Sigmoid colon (tissue), 7 donors: ENCODE measurements around the gene WNT2B. TPM values are rescaled to one million over a fixed set of nuclear protein-coding genes. Genes with fewer than 3 reads are reported as not detected.

Experiments used
- DNase-seq: peaks from one replicate; pipeline ENCODE4 v3.0.0-alpha.2; 2019
- H3K27ac ChIP-seq, 4 donors: fragments of 200-600 bp; sonication (generic); one replicate each; pipeline ENCODE4 v1.5.1; 2016 to 2019; ENCODE audit warnings: mild to moderate bottlenecking in 1 of 4
- H3K27me3 ChIP-seq, 3 donors: fragments of 200-600 bp; sonication (generic); one replicate each; pipeline ENCODE4 v1.5.1; 2019; ENCODE audit warnings: mild to moderate bottlenecking in 1 of 3
- H3K36me3 ChIP-seq, 4 donors: fragments of 200-600 bp; sonication (generic); one replicate each; pipeline ENCODE4 v1.5.1; 2016 to 2019
- H3K4me1 ChIP-seq, 4 donors: fragments of 200-600 bp; sonication (generic); one replicate each; pipeline ENCODE4 v1.5.1; 2017 to 2019
- H3K4me3 ChIP-seq, 4 donors: fragments of 200-600 bp; sonication (generic); one replicate each; pipeline ENCODE4 v1.5.1; 2017 to 2019; ENCODE audit warnings: mild to moderate bottlenecking in 2 of 4, moderate library complexity in 1 of 4
- H3K9me3 ChIP-seq, 4 donors: fragments of 200-600 bp in 3 of 4; sonication (generic) in 3 of 4; one replicate each; pipeline versions ENCODE4 v1.5.1 to v1.6.1; 2013 to 2019
- EP300 ChIP-seq, 4 donors: sonication (generic); formaldehyde crosslinking; IDR thresholded peaks; one replicate each; pipeline ENCODE4 v1.6.1; 2017; ENCODE audit warnings: antibody characterized with exemption in 4 of 4
- POLR2A ChIP-seq, 2 donors: fragments of 450-650 bp; IDR thresholded peaks; one replicate each; pipeline ENCODE4 v1.6.1; 2016; ENCODE audit warnings: antibody characterized with exemption in 2 of 2, mild to moderate bottlenecking in 2 of 2, moderate library complexity in 2 of 2
- POLR2AphosphoS5 ChIP-seq, 4 donors: sonication (generic); formaldehyde crosslinking; IDR thresholded peaks; one replicate each; pipeline ENCODE4 v1.6.1; 2017; ENCODE audit warnings: antibody characterized with exemption in 4 of 4
- WGBS, 2 donors: extraction: QIAGEN DNeasy Blood & Tissue Kit; methylation state at CpG; one replicate each; pipeline ENCODE4 v1.1.7; 2013; 5-methylcytosine and 5-hydroxymethylcytosine counted together
- intact Hi-C: fragments of 100-400 bp; cut with DNase I; formaldehyde crosslinking; loops from one replicate; pipeline ENCODE4 v1.15.1; 2023
- polyA plus RNA-seq, 3 donors: library from polyadenylated mRNA; stranded (reverse); fragments of 200-250 nt; gene quantifications; one replicate each; pipeline ENCODE4 v1.2.3, GENCODE V29; 2013
- total RNA-seq, 4 donors: library from RNA; depleted of rRNA; stranded (reverse); fragments of >200 nt; gene quantifications; one replicate each; pipeline ENCODE4 v1.1.0, GENCODE V29; 2016
- TF ChIP-seq, protein P1 (sequence below), 4 experiments: fragments of 450-650 bp in 3 of 4; fragments of 200-600 bp in 1 of 4; IDR thresholded peaks; one replicate each; pipeline ENCODE4 v1.5.1; 2016 to 2019; ENCODE audit warnings: antibody characterized with exemption in 4 of 4, mild to moderate bottlenecking in 3 of 4, moderate library complexity in 2 of 4
- donor health status: healthy with polysubstance abuse.
- donor health status: Bipolar disorder and iron deficiency.
- donor health status: healthy.

The WNT2B gene
- total and polyA plus RNA-seq, 7 donors: 1.2 to 4.2 (median 1.8) TPM

DNA sequence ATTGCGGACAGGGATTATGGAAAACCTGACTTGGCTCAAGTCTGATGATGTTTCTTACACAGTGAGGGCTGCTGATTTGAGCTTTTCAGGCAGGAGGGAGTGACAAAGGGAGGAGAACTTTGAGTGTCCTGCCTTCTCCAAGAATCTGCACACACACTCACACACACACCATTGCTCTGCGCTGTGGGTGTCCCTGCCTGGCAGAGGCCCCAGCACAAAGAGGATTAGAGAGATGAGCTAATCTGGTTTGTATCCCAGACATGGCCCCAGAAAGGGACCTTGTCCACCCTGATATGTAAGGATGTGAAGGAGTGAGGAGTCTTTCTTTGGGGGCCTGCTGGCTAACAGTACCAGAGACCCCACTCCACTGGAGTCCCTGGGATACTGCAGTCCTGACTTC lies 5.9 kb upstream of the WNT2B start:
- Histone ChIP-seq H3K27ac (no peak overlapping the region), H3K4me3 (no peak overlapping the region), H3K27me3 (peaks cover 6 to 49% (median 6%) of the 10 kb centered on the region in 3 donors), H3K4me1 (peaks cover 0 to 17% (median 15%) of the 10 kb centered on the region in 4 donors), H3K9me3 (no peaks in the 10 kb centered on the region), H3K36me3 (no peaks in the 10 kb centered on the region)
- intact Hi-C loops: loop anchor here (5.0 kb wide), 1 partner anchor 204 kb away; the partner anchor contains the start of gene RHOC
- DNase-seq: no peak
- WGBS, 2 donors: 76 to 79% methylated on average over 2 of the region's 2 CpGs
- TF ChIP-seq EP300 (IDR thresholded peaks at IDR 0.05) (no peak), POLR2A (IDR thresholded peaks at IDR 0.05) (no peak), POLR2AphosphoS5 (IDR thresholded peaks at IDR 0.05) (no peak)
- TF ChIP-seq, protein P1, sequence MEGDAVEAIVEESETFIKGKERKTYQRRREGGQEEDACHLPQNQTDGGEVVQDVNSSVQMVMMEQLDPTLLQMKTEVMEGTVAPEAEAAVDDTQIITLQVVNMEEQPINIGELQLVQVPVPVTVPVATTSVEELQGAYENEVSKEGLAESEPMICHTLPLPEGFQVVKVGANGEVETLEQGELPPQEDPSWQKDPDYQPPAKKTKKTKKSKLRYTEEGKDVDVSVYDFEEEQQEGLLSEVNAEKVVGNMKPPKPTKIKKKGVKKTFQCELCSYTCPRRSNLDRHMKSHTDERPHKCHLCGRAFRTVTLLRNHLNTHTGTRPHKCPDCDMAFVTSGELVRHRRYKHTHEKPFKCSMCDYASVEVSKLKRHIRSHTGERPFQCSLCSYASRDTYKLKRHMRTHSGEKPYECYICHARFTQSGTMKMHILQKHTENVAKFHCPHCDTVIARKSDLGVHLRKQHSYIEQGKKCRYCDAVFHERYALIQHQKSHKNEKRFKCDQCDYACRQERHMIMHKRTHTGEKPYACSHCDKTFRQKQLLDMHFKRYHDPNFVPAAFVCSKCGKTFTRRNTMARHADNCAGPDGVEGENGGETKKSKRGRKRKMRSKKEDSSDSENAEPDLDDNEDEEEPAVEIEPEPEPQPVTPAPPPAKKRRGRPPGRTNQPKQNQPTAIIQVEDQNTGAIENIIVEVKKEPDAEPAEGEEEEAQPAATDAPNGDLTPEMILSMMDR (IDR thresholded peaks at IDR 0.05): no peak

DNA sequence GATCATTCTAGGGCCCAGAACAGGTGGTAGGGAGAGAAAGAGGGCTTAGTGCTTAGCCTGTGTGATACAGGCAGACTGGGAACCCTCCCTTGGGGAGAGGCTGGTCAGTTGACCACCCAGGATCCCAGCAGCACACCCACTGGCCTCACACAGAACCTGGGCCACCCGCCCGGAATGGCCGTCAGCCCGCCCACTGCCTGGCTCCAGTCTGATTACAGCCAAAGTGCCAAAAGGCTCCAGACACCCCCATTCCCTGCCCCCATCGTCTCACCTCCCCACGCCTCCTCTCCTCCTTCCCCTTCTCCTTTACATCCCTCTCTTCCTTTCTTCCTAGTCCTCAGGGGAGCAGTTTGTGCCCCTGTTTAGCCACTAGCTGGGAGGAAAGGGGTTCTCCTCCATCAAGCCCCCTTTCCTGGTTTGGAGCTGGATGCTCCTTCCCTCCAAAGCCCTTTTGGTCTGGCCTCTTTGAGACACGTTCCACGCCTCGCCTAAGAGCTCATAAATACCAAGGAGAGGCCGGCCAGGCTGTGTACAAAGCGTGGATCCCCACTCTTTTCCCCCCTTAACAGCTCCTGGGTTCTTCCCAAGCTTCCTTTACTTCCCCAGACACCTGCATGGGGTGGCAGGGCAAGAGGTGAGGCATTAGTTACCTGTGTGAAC lies 4.6 kb upstream of the WNT2B start:
- no peak overlapping the region for H3K27ac ChIP-seq
- no peaks in the 10 kb centered on the region for H3K9me3 ChIP-seq
- DNase-seq: no peak
- intact Hi-C loops: loop anchor here (5.0 kb wide), 1 partner anchor 203 kb away; the partner anchor contains the start of gene RHOC
- peaks cover 0 to 30% (median 28%) of the 10 kb centered on the region in 4 donors for H3K4me1 ChIP-seq
- TF ChIP-seq POLR2A (IDR thresholded peaks at IDR 0.05): no peak
- TF ChIP-seq EP300 (IDR thresholded peaks at IDR 0.05): no peak
- TF ChIP-seq POLR2AphosphoS5 (IDR thresholded peaks at IDR 0.05): no peak
- TF ChIP-seq, protein P1 (IDR thresholded peaks at IDR 0.05): no peak
- no peak overlapping the region for H3K4me3 ChIP-seq
- WGBS, 2 donors: 53 to 70% methylated on average over 11 of the region's 11 CpGs
- H3K27me3 ChIP-seq: peaks cover 18 to 62% (median 19%) of the 10 kb centered on the region in 3 donors
- H3K36me3 ChIP-seq: no peaks in the 10 kb centered on the region

DNA sequence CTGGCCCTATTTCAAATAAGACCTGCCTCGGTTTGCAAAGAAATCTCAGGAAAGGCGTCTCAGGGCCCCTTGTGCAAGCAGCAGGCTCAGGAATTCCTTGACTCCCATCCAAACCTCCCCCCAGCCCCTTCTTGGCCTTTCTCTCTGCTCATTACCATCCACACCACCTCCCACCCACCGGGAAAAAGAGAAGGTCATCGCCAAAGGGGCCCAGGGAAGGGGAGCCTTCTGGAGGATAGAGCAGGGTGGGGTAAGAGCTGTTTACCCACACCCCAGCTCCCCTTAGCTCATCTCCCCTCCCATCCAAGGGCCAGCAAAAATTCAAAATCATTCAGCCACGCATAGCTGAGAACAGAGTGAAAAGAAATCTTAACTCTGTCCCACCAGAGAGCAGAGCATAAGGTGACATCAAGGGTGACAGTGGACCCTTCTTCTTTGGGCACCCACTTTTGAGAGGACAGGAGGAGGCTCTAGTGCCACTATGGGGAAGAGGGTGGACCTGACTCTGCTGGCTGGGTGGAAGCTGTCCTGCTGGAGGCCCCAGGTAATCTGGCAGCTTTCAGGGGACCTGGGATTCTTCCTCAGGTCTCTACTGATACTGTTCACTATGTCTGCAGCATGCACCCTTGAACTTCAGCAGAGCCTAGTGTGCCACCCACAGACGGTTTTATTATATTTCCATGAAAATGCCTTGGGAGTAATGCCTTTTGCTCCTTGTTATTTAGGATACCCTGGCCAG lies 3.9 kb upstream of the WNT2B start:
- H3K9me3 ChIP-seq: no peaks in the 10 kb centered on the region
- DNase-seq: no peak
- H3K36me3 ChIP-seq: no peaks in the 10 kb centered on the region
- intact Hi-C loops: loop anchor here (5.0 kb wide), 1 partner anchor 202 kb away; the partner anchor contains the start of gene RHOC
- 61 to 66% methylated on average over 6 of the region's 6 CpGs for WGBS, 2 donors
- no peak overlapping the region for H3K4me3 ChIP-seq
- H3K27ac ChIP-seq: no peak overlapping the region
- TF ChIP-seq POLR2AphosphoS5 (IDR thresholded peaks at IDR 0.05) (no peak), EP300 (IDR thresholded peaks at IDR 0.05) (no peak), POLR2A (IDR thresholded peaks at IDR 0.05) (no peak)
- TF ChIP-seq, protein P1 (IDR thresholded peaks at IDR 0.05): no peak
- peaks cover 0 to 34% (median 30%) of the 10 kb centered on the region in 4 donors for H3K4me1 ChIP-seq
- H3K27me3 ChIP-seq: peaks cover 18 to 69% (median 26%) of the 10 kb centered on the region in 3 donors

DNA sequence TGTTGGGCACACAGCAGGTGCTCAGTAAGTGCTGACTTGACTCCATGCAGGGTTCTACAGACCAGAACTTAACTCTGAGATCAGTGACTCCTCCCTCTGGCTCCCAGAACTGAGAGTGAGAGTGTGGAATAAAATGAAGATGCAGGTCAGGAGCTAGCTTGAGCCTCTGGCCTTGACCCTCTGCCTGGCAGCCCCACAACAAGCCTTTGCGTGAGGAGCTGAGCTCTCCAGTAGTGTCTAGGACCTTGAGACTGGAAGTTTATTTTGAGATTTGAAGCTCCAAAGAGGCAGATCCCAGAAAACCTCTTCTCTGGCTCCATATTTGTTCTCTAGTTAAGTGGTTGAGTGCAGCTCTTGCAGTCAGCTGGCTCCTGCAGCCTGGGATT lies 3.4 kb upstream of the WNT2B start:
- Histone ChIP-seq H3K9me3 (no peaks in the 10 kb centered on the region), H3K4me1 (peaks cover 0 to 34% (median 30%) of the 10 kb centered on the region in 4 donors), H3K36me3 (no peaks in the 10 kb centered on the region), H3K4me3 (no peak overlapping the region), H3K27me3 (peaks cover 18 to 69% (median 30%) of the 10 kb centered on the region in 3 donors), H3K27ac (no peak overlapping the region)
- TF ChIP-seq EP300 (IDR thresholded peaks at IDR 0.05): no peak
- TF ChIP-seq, protein P1 (IDR thresholded peaks at IDR 0.05): no peak
- TF ChIP-seq POLR2A (IDR thresholded peaks at IDR 0.05): no peak
- TF ChIP-seq POLR2AphosphoS5 (IDR thresholded peaks at IDR 0.05): no peak
- intact Hi-C loops: no loop called here
- WGBS, 2 donors: 90 to 95% methylated on average over 1 of the region's 1 CpG
- DNase-seq: no peak
